Activated CD8-positive, alpha-beta T cell treated with anti-CD3 and anti-CD28 coated beads, Interleukin-2, amount 10 ng/mL, durations not matched to agents 7 days and 5 days (primary cell): ENCODE data around the gene HSF5. TPM values are rescaled to one million over a fixed set of nuclear protein-coding genes. Genes with fewer than 3 reads are reported as not detected.

Experiments used
- total RNA-seq, 2 experiments: library from RNA; stranded (reverse); gene quantifications; one replicate each; pipeline ENCODE4 v1.2.3, GENCODE V29; 2021

HSF5 gene
- total RNA-seq, 2 experiments from 2014 or later: 0.08 to 0.18 TPM

Other genes with a start within 250 kb of the HSF5 start
- gene LPO, start 249.8 kb downstream of the HSF5 start, total RNA-seq: not detected
- gene MPO, start 207.5 kb downstream of the HSF5 start, total RNA-seq: not detected
- gene TSPOAP1, start 159.6 kb downstream of the HSF5 start, total RNA-seq: 10 to 100 TPM; 45.8 to 51.5 TPM
- 10 to 100 TPM; 75.2 to 90.8 TPM for gene SUPT4H1, start 136.2 kb downstream of the HSF5 start, total RNA-seq
- gene RNF43, start 70.9 kb downstream of the HSF5 start, total RNA-seq: under 1 TPM in 1 of 2 experiments, not detected in 1; 0.05 TPM
- 10 to 100 TPM; 47.7 to 48.6 TPM for gene MTMR4, start 26.2 kb upstream of the HSF5 start, total RNA-seq
- under 1 TPM; 0.10 to 0.18 TPM for gene TEX14, start 203.6 kb upstream of the HSF5 start, total RNA-seq
- 10 to 100 TPM; 70.6 to 70.8 TPM for gene RAD51C, start 204.2 kb upstream of the HSF5 start, total RNA-seq